SU-DHL-6 (cell line): Measurements from ENCODE around the gene SLC6A3.

ENCODE experiments used
- H2AFZ ChIP-seq: fragments of 200-600 bp; sonication (generic); 2 replicates; pipeline ENCODE4 v1.6.1; 2014; ENCODE audit warnings: low read depth, mild to moderate bottlenecking, moderate library complexity, mixed read lengths, antibody characterized with exemption, low read length; ENCODE audit not compliant: severe bottlenecking
- H3F3A ChIP-seq: fragments of 200-600 bp; shearing (Covaris generic); 2 replicates; pipeline ENCODE4 v1.6.0; 2016; ENCODE audit warnings: antibody characterized with exemption, mild to moderate bottlenecking; ENCODE audit not compliant: insufficient read depth
- H3K27ac ChIP-seq: fragments of 200-600 bp; sonication (generic); 2 replicates; pipeline ENCODE4 v1.5.1; 2016; ENCODE audit warnings: low read depth, mild to moderate bottlenecking, low read length, moderate library complexity, mixed read lengths
- H3K27me3 ChIP-seq: fragments of 200-600 bp; sonication (generic), shearing (Covaris generic); 2 replicates; pipeline ENCODE4 v1.6.0; 2014; ENCODE audit warnings: mild to moderate bottlenecking, low read length
- H3K36me3 ChIP-seq: fragments of 200-600 bp; sonication (generic); 2 replicates; pipeline ENCODE4 v1.6.1; 2014; ENCODE audit warnings: mild to moderate bottlenecking, low read length, mixed read lengths
- H3K4me2 ChIP-seq: fragments of 300-600, 200-600 bp; shearing (Covaris generic), sonication (generic); 2 replicates; pipeline ENCODE4 v1.6.0; 2014; ENCODE audit warnings: low read length, low read depth, mild to moderate bottlenecking; ENCODE audit not compliant: poor library complexity, severe bottlenecking
- H3K4me3 ChIP-seq: fragments of 200-600 bp; sonication (generic); 2 replicates; pipeline ENCODE4 v1.5.1; 2014; ENCODE audit warnings: antibody characterized with exemption, low read length, mild to moderate bottlenecking, mixed read lengths; ENCODE audit not compliant: insufficient read depth, poor library complexity, severe bottlenecking
- H3K79me2 ChIP-seq: fragments of 200-600 bp; sonication (generic); 2 replicates; pipeline ENCODE4 v1.6.1; 2014; ENCODE audit warnings: mild to moderate bottlenecking, low read length, moderate library complexity; ENCODE audit not compliant: insufficient read depth
- H3K9ac ChIP-seq: fragments of 200-600 bp; sonication (generic); 2 replicates; pipeline ENCODE4 v1.7.0; 2014; ENCODE audit warnings: mild to moderate bottlenecking, low read length
- H3K9me2 ChIP-seq: fragments of 200-600 bp; sonication (generic); replicated peaks from 2 replicates; pipeline ENCODE4 v1.6.1; 2014; ENCODE audit warnings: low read length; ENCODE audit not compliant: insufficient read depth
- H3K9me3 ChIP-seq: fragments of 200-600 bp; sonication (generic); 2 replicates; pipeline ENCODE4 v1.6.1; 2014; ENCODE audit warnings: low read length, mixed read lengths; ENCODE audit not compliant: insufficient read depth
- H4K20me1 ChIP-seq: fragments of 200-600 bp; sonication (generic); 2 replicates; pipeline ENCODE4 v1.6.1; 2014; ENCODE audit warnings: low read depth, mild to moderate bottlenecking, antibody characterized with exemption, low read length, moderate library complexity, mixed read lengths
- CTCF ChIP-seq: fragments of 200-600 bp; sonication (generic); IDR thresholded peaks from one replicate; pipeline ENCODE4 v1.5.1; 2017; ENCODE audit warnings: antibody characterized with exemption, mild to moderate bottlenecking, low read length, moderate library complexity; ENCODE audit not compliant: insufficient read depth, poor library complexity, severe bottlenecking
- EZH2phosphoT487 ChIP-seq: fragments of 200-600 bp; sonication (generic), shearing (Covaris generic); conservative IDR thresholded peaks from 2 replicates; pipeline ENCODE4 v1.6.1; 2018; ENCODE audit warnings: mild to moderate bottlenecking, antibody characterized with exemption, low read length, moderate library complexity, mixed read lengths

SLC6A3 gene

DNA sequence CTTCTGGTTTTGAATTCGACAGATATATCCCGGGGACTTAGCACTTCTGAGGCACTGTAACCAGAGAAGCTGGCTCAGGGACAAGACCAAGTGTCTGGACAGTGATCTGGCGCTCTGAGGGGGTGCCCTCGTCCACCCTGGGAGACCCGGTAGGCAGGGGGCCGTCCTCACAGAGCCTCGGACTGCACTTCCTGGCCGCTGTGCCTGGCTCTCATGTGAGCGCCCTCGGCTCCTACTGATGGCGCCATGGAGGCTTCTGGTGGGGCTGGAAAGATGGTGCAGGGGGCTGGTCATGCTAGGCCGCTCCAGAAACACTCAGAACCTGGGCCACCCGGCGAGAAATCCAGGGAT, 18.8 kb upstream of the SLC6A3 start:
- no peaks in the 10 kb centered on the region for H3K36me3 ChIP-seq
- TF ChIP-seq CTCF (no peak), EZH2phosphoT487 (no peak)
- no peaks in the 10 kb centered on the region for H3K9me2 ChIP-seq

DNA sequence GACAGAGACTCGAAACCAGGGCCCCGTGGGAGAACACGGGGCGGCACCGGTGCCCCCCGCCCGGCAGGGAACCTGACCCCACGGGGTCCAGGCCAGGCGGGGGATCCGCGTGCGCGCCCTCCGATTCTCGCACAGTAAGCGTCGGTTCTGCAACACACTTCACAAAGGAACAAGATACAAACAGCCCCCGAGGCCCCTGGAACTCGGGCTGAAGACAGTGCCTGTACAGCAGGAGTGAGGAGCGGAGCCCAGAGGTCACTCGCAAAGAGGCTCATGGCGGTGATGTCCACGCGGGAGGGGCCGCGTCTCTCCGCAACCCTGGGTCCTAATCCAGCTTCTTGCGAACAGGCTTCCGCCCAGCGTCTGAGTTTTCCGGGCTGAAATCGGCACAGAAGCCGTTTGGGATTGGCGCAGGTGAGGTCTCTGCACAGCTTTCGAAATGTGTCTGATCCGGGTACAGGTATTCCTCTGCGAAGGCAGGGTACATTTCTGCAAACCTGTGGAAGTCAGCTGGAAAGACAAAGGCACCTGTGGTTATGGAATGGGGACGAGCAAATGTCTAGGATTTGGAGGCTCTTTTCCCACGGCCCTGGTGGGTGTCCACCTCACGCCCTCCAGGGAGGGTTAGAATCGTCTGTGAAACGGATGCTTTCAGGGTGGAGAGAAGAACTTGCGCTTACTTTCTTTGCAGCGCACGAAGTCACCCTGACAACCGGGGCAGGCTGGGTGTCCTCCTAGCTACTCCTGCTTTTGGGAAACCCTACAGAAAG, 18.3 kb upstream of the SLC6A3 start:
- H3K27me3 ChIP-seq = no peaks in the 10 kb centered on the region
- no peaks in the 10 kb centered on the region for H3K36me3 ChIP-seq
- H3K4me2 ChIP-seq = no peak overlapping the region

More for the DNA sequence above, 18.8 kb upstream of the SLC6A3 start:
- Histone ChIP-seq H3K27me3 (no peaks in the 10 kb centered on the region), H3K4me3 (no peak overlapping the region), H4K20me1 (no peaks in the 10 kb centered on the region), H3K9me3 (no peaks in the 10 kb centered on the region; the same call in 1 of the 2 replicates), H3F3A (no peaks in the 10 kb centered on the region), H3K4me2 (no peak overlapping the region), H2AFZ (no peak overlapping the region), H3K79me2 (no peaks in the 10 kb centered on the region), H3K9ac (no peak overlapping the region), H3K27ac (no peak overlapping the region)

GRCh38 chr5:1462358-1462757, 17.1 kb upstream of the SLC6A3 start:
- no peaks in the 10 kb centered on the region for H4K20me1 ChIP-seq
- H3K27me3 ChIP-seq = no peaks in the 10 kb centered on the region
- no peaks in the 10 kb centered on the region for H3K9me2 ChIP-seq
- no peaks in the 10 kb centered on the region for H3K79me2 ChIP-seq
- no peak overlapping the region for H2AFZ ChIP-seq
- H3K9me3 ChIP-seq = peaks cover 5% of the 10 kb centered on the region; the same call in 1 of the 2 replicates
- no peak overlapping the region for H3K9ac ChIP-seq
- H3K27ac ChIP-seq = no peak overlapping the region
- H3K36me3 ChIP-seq = 0 out of 2 replicates have a peak, but pooled peaks cover 3% of the 10 kb centered on the region
- TF ChIP-seq CTCF = no peak
- no peak for TF ChIP-seq EZH2phosphoT487
- no peak overlapping the region for H3K4me3 ChIP-seq
- no peak overlapping the region for H3K4me2 ChIP-seq
- H3F3A ChIP-seq = no peaks in the 10 kb centered on the region

More for the DNA sequence above, 18.3 kb upstream of the SLC6A3 start:
- H3F3A ChIP-seq = no peaks in the 10 kb centered on the region
- H3K27ac ChIP-seq = no peak overlapping the region
- no peak overlapping the region for H3K9ac ChIP-seq
- H4K20me1 ChIP-seq = no peaks in the 10 kb centered on the region
- H3K9me3 ChIP-seq = no peaks in the 10 kb centered on the region; the same call in 1 of the 2 replicates
- no peak overlapping the region for H2AFZ ChIP-seq
- no peaks in the 10 kb centered on the region for H3K9me2 ChIP-seq
- H3K4me3 ChIP-seq = no peak overlapping the region
- no peaks in the 10 kb centered on the region for H3K79me2 ChIP-seq
- TF ChIP-seq CTCF (no peak), EZH2phosphoT487 (no peak)
